Lower leg skin (tissue), 4 donors: ENCODE data around the gene L3MBTL1. TPM values are rescaled to one million over a fixed set of nuclear protein-coding genes. Genes with fewer than 3 reads are reported as not detected.

Source experiments
- DNase-seq, 2 donors: peaks; one replicate each; pipeline ENCODE4 v3.0.0-alpha.2; 2019; ENCODE audit warnings: low spot score in 2 of 2
- H3K4me3 ChIP-seq: fragments of 200-600 bp; sonication (generic); 2 replicates; pipeline ENCODE4 v1.5.1; 2017; ENCODE audit warnings: mild to moderate bottlenecking, low read depth; ENCODE audit not compliant: poor library complexity, severe bottlenecking
- CTCF ChIP-seq, 3 donors: fragments of 450-650 bp; IDR thresholded peaks; one replicate each; pipeline ENCODE4 v1.5.1; 2016; ENCODE audit warnings: antibody characterized with exemption in 3 of 3, mild to moderate bottlenecking in 3 of 3, moderate library complexity in 2 of 3
- POLR2A ChIP-seq, 2 donors: fragments of 450-650 bp; IDR thresholded peaks; one replicate each; pipeline ENCODE4 v1.6.1; 2016 to 2017; ENCODE audit warnings: antibody characterized with exemption in 2 of 2, mild to moderate bottlenecking in 1 of 2, moderate library complexity in 1 of 2
- WGBS, 2 donors: methylation state at CpG; one replicate each; pipeline ENCODE4 v1.1.5; 2018; 5-methylcytosine and 5-hydroxymethylcytosine counted together
- intact Hi-C: fragments of 100-400 bp; cut with DNase I; formaldehyde crosslinking; loops from one replicate; pipeline ENCODE4 v1.15.0; 2023; ENCODE audit warnings: low total_unique reads
- total RNA-seq, 4 donors: library from RNA; depleted of rRNA; stranded (reverse); fragments of >200 nt; gene quantifications; one replicate each; pipeline ENCODE4 v1.1.0, GENCODE V29; 2016

The L3MBTL1 gene
- total RNA-seq, 4 donors from 2014 or later, result 5.2 to 23.2 (median 9.7) TPM

DNA sequence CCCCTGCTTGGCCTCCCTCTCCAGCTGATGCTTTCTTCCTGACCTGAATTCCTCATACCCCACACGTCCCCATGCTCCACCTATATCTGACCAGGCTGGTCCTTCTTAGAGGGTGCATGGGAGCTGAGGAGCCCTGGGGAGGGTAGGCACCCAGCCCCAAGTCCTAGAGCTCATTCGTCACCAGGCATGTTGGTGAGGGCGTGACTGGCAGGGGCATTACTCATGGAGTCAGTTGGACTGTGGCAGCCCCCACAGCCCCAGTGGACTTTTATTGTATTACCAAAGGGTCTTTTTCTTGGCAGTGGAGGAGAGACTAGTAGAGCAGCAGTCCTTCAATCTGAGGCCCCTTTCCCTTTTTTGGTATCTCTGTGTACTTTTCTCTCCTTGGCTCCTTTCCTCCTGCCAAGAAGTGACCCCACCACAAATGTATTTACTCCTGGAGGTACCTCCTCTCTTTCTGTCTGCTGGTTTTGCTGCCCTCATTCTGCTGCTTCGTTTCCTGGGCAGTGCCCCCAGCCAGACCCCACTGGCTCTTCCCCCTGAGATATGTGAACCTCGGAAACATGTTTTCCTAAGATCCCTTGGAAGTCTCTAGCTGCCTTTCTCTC lies 40.9 kb downstream of the L3MBTL1 start:
- DNase-seq, result no peak
- 76 to 83% methylated on average over 5 of the region's 5 CpGs for WGBS, 2 donors
- no peak overlapping the region for H3K4me3 ChIP-seq
- TF ChIP-seq CTCF (IDR thresholded peaks at IDR 0.05) (no peak), POLR2A (IDR thresholded peaks at IDR 0.05) (no peak)
- intact Hi-C loops, result no loop called here

GRCh38 chr20:43549416-43550065 lies 42.0 kb downstream of the L3MBTL1 start:
- no peak overlapping the region for H3K4me3 ChIP-seq
- 91 to 95% methylated on average over 4 of the region's 4 CpGs for WGBS, 2 donors
- intact Hi-C loops, result no loop called here
- TF ChIP-seq CTCF (IDR thresholded peaks at IDR 0.05) (no peak), POLR2A (IDR thresholded peaks at IDR 0.05) (no peak)
- no peak for DNase-seq

- 87 to 97% methylated on average over 2 of the region's 2 CpGs for WGBS, 2 donors
- TF ChIP-seq POLR2A (IDR thresholded peaks at IDR 0.05), result no peak
- TF ChIP-seq CTCF (IDR thresholded peaks at IDR 0.05), result no peak
- no peak for DNase-seq
- intact Hi-C loops, result no loop called here
- H3K4me3 ChIP-seq, result no peak overlapping the region
Measured at GRCh38 chr20:43550456-43550855, 43.0 kb downstream of the L3MBTL1 start.

DNA sequence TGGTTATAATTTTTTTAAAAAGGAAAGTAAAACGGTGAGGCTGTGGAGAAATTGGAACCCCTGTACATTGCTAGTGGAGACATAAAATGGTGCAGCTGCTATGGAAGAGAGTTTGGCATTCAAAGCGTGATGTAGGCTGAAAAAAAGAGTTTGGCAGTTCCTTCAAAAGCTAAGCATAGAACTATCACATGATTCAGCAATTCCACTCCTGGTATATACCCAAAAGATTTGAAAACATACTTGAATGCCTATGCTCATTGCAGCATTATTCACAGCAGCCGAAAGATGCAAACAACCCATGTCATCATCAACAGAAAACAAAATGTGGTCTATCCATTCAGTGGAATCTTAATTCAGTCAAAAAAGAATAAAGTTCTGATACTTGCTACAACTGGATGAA lies 46.9 kb downstream of the L3MBTL1 start:
- no peak for DNase-seq
- 79 to 83% methylated on average over 3 of the region's 3 CpGs for WGBS, 2 donors
- H3K4me3 ChIP-seq, result no peak overlapping the region
- TF ChIP-seq CTCF (IDR thresholded peaks at IDR 0.05) (no peak), POLR2A (IDR thresholded peaks at IDR 0.05) (no peak)
- intact Hi-C loops, result no loop called here

GRCh38 chr20:43558412-43559146 lies 51.1 kb downstream of the L3MBTL1 start, which contains the start of gene SGK2:
Gene SGK2, plus strand, starts transcription at chr20:43559027. Its CDS starts 7,469 bp downstream, at chr20:43566496.
- no peak for TF ChIP-seq POLR2A (IDR thresholded peaks at IDR 0.05)
- no peak for TF ChIP-seq CTCF (IDR thresholded peaks at IDR 0.05)
- no peak for DNase-seq
- WGBS, 2 donors, result 81 to 82% methylated on average over 12 of the region's 12 CpGs

More at GRCh38 chr20:43558412-43559146, 51.1 kb downstream of the L3MBTL1 start, which contains the start of gene SGK2:
- no peak within 1 kb of the TSS for H3K4me3 ChIP-seq
- intact Hi-C loops, result no loop called here
